NK-92 (cell line): ENCODE measurements around the gene F2R.
"Not testable (repeated sequence)": the region's sequence is repeated elsewhere in the genome, so short reads cannot be mapped to it uniquely, and the experiment has no call there.

Source experiments
- DNase-seq: peaks from one replicate; lab custom pipeline; 2025; ENCODE audit not compliant: unreplicated experiment; lab: John Stamatoyannopoulos, UW

The F2R gene

GRCh38 chr5:76747706-76748105 lies 31.8 kb downstream of the F2R start:
- DNase-seq: no peak

DNA sequence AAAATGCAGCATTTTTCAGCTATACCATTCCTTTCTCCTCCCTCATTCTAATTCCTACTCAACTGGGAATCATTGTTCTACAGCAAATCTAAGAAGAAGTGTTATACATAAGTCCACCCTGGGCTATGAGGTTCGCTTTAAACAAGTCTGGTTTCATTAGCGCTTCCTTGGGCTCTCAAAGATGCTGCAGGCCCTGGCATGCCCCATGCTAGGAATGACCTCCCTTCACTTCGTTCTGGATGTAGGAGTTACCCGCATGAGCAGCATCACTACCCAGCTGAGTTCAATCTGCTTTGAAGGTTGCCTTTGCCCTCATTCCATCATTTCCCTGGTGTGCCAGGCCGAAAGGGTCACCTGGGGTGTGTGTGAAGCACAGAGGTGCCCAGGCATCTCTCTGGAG lies 35.4 kb downstream of the F2R start:
- DNase-seq: no peak

GRCh38 chr5:76754668-76755078 lies 38.7 kb downstream of the F2R start:
- no peak for DNase-seq

- DNase-seq: no peak
Observed at GRCh38 chr5:76755779-76756637, 40.1 kb downstream of the F2R start.

DNA sequence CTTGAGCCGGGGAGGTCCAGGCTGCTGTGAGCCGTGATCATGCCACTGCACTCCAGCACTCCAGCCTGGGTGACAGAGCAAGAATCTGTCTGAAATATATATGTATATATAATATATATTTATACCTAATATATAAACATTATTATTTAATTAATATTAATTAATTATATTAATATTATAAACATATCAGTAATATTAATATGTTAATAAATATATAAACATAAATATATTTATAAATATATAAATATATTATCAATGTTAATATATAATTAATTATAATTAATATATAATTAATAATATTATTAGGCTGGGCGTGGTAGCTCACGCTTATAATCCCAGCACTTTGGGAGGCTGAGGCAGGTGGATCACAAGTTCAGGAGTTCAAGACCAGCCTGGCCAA lies 41.1 kb downstream of the F2R start:
- DNase-seq: no peak

GRCh38 chr5:76761118-76761517 lies 45.2 kb downstream of the F2R start:
- DNase-seq: not testable (repeated sequence)

DNA sequence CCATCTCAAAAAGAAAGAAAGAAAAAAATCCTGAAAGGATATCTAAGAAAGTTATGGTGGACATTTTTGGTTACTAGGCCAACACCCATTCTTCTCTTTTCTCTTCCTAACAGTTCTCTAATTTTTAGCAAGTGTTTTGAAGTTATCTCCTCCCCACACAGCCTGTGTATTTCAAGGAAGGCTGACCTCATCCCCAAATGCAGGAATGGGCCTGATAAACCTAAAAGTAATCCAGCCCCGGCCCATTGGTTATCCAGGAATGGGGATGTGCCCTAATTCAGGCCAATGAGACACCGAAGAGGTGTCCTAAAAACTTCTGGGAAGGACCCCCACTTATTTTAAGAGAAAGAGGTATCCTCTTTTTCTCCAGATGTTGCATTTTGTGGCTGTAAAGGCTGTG lies 46.6 kb downstream of the F2R start:
- DNase-seq: no peak

DNA sequence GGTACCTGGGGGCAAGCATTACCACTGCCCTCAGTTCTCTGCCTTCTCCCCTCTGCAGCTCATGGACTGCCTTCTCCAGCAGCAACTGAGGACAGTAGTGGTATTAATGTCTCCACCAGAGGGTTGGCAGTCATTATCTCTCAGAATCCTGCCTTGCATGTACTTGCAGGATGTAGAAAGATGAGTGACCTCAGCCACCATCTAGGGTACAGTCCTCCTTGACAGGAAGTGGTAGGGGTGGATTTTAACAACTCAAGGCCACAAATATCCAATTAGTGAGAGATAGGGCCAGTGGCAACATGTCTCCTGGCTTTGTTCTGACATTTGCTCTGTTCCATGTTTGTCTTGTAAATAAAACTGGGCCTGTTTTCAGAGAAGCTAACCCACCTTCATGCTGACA lies 47.2 kb downstream of the F2R start:
- no peak for DNase-seq

GRCh38 chr5:76764374-76764773 lies 48.4 kb downstream of the F2R start:
- no peak for DNase-seq

GRCh38 chr5:76765249-76765648 lies 49.3 kb downstream of the F2R start:
- no peak for DNase-seq

DNA sequence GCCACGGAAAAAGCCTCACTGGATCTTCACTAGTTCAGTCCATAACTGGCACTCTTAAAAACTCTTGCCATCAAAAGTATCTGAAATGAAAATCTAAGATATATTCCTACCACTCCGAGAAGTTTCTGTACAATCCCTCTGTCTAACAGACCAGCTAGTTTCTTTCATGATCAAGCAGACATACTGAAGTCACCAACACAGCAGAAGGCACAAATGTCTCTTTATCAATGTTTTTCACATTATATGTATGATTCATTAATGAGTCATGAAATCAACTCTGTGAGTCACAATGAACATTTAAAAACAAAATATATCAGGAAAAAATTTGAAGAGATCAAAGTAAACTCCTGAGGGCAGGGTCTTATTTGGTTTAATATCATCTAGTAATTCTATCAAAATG lies 50.8 kb downstream of the F2R start:
- DNase-seq: no peak

GRCh38 chr5:76771041-76771440 lies 55.1 kb downstream of the F2R start:
- DNase-seq: not testable (repeated sequence)

DNA sequence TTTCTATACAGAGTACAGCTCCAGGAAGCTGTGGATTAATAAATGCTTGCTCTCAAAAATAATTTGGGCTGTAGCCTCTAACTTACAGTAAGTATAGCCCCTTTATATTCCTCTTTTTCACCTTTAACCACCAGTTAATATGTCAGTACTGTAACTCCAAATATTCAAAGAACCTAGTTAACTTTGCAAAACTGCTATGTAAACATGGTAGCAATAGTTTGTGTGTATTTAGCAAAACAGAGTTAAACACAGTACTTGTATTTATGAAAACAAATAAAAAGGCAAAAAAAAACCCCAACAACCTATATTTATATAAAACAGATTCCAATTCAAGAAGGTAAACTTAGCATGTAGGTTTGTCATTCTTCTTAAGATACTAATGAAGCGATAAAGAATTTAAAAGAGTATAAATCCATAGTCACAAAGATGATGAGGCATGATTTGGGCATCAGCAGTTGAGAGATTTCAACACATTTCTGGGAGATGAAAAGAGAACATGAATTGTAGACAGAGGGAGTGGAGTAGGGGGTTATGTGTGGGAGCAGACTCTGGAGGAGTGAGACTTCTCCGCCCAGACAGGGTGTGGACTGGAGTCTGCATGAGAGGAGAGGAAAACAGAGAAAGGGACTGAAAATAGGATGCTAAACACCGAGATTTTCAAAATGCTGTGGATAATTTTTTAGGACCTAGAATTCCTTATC lies 55.9 kb downstream of the F2R start:
- DNase-seq: no peak

GRCh38 chr5:76775921-76776320 lies 60.0 kb downstream of the F2R start:
- DNase-seq: no peak

DNA sequence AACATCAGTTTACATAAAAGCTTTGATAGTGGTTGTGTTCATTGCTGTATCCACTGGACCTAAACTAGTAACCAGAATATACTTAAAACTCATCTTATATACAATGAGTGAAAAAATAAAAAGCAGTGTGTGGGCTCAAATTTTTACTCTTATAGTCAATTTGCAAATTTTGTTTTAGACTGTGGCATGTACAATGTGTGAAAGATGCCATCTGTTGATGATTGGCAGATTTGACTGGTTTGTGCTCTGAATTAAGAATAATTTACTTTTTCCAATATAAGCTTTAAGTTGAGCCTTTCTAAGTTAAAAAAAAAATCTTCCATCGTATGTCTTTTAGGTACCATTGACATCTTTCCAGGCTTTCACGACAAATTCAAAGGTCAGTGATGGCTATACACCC lies 60.5 kb downstream of the F2R start:
- DNase-seq: no peak

GRCh38 chr5:76780616-76781015 lies 64.7 kb downstream of the F2R start:
- not testable (repeated sequence) for DNase-seq

DNA sequence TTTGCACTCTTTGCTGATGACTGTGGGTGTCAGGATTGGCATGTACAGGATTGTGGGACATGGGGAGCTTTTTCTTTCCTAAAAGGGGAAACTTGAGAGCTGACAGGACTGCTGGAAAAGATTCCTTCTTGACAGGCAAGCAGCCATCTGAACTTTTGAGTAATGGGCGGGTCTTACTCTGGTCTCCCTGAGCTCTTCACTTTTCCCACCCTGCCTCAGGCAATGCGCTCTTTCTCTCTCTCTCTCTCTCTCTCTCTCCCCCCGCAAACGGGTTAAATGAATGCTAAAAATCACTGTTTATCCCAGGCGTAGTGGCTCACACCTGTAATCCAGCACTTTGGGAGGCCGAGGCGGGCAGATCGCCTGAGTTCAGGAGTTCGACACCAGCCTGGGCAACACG lies 65.8 kb downstream of the F2R start:
- DNase-seq: no peak

- no peak for DNase-seq
Observed at GRCh38 chr5:76782444-76782843, 66.5 kb downstream of the F2R start.
